BLaER1 (cell line): ENCODE results near the gene BLOC1S3.

Experiments
- H3K27ac ChIP-seq: shearing (Covaris generic); formaldehyde crosslinking; 2 replicates; pipeline ENCODE4 v1.8.1; 2022
- H3K27me3 ChIP-seq: shearing (Covaris generic); formaldehyde crosslinking; 2 replicates; pipeline ENCODE4 v1.8.1; 2022
- H3K36me3 ChIP-seq: shearing (Covaris generic); formaldehyde crosslinking; 2 replicates; pipeline ENCODE4 v1.8.1; 2022
- H3K4me1 ChIP-seq: shearing (Covaris generic); formaldehyde crosslinking; 2 replicates; pipeline ENCODE4 v1.8.1; 2022
- H3K4me2 ChIP-seq: shearing (Covaris generic); formaldehyde crosslinking; 2 replicates; pipeline ENCODE4 v1.8.1; 2022
- H3K4me3 ChIP-seq: shearing (Covaris generic); formaldehyde crosslinking; 2 replicates; pipeline ENCODE4 v1.8.1; 2022
- H3K9ac ChIP-seq: shearing (Covaris generic); formaldehyde crosslinking; 2 replicates; pipeline ENCODE4 v1.8.1; 2022
- H3K9me3 ChIP-seq: shearing (Covaris generic); formaldehyde crosslinking; 2 replicates; pipeline ENCODE4 v1.8.1; 2022
- H4K20me1 ChIP-seq: shearing (Covaris generic); formaldehyde crosslinking; 2 replicates; pipeline ENCODE4 v1.8.1; 2022
- Cebpa-rat ChIP-seq: shearing (Covaris generic); IDR thresholded peaks from 2 replicates; pipeline ENCODE4 v1.8.1; 2022

Gene BLOC1S3

DNA sequence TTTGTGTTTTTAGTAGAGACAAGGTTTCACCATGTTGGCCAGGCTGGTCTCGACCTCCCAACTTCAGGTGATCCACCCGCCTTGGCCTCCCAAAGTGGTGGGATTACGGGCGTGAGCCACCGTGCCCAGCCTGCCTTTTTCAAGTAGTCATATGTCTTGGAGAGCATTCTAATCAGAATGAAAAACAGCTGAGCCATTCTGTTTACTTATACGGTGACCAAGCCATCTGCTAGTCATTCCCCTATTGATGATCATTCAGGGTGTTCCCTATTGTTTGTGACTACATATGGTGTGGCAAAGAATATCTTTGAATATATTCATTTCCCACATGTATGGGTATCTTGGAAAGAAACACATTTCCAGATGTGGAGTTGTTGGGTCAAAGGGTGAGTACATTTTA, 17.2 kb downstream of the BLOC1S3 start:
- no peak for TF ChIP-seq Cebpa-rat
- no peak overlapping the region for H3K9ac ChIP-seq
- no peaks in the 10 kb centered on the region for H3K27me3 ChIP-seq
- no peaks in the 10 kb centered on the region for H4K20me1 ChIP-seq
- H3K27ac ChIP-seq: no peak overlapping the region
- H3K4me1 ChIP-seq: peaks cover 9% of the 10 kb centered on the region
- no peak overlapping the region for H3K4me3 ChIP-seq
- H3K4me2 ChIP-seq: no peak overlapping the region
- H3K9me3 ChIP-seq: no peaks in the 10 kb centered on the region
- H3K36me3 ChIP-seq: no peaks in the 10 kb centered on the region

DNA sequence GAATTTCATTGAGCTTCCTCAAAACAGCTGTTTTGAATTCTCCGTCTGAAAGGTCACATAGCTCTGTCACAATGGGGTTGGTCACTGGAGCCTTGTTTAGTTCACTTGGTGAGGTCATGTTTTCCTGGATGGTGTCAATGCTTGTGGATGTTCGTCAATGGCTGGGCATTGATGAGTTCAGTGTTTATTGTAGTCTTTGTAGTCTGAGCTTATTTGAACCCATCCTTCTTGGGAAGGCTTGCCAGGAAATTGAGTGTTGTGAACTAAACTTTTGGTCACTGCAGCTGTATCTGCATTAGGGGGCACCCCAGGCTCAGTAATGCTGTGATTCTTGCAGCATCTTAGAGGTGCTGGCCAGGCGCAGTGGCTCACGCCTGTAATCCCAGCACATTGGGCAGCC, 22.0 kb downstream of the BLOC1S3 start:
- TF ChIP-seq Cebpa-rat: no peak
- H3K36me3 ChIP-seq: 0 out of 2 replicates have a peak, but pooled peaks cover 4% of the 10 kb centered on the region
- no peaks in the 10 kb centered on the region for H3K27me3 ChIP-seq
- H4K20me1 ChIP-seq: no peaks in the 10 kb centered on the region
- H3K4me2 ChIP-seq: no peak overlapping the region
- H3K4me3 ChIP-seq: no peak overlapping the region
- H3K9me3 ChIP-seq: peaks cover 16% of the 10 kb centered on the region
- H3K4me1 ChIP-seq: peaks cover 14% of the 10 kb centered on the region
- H3K9ac ChIP-seq: no peak overlapping the region
- no peak overlapping the region for H3K27ac ChIP-seq

- Histone ChIP-seq H3K27ac (no peak overlapping the region), H3K9ac (no peak overlapping the region), H3K27me3 (no peaks in the 10 kb centered on the region), H3K9me3 (peaks cover 16% of the 10 kb centered on the region), H3K4me2 (no peak overlapping the region), H4K20me1 (no peaks in the 10 kb centered on the region), H3K36me3 (0 out of 2 replicates have a peak, but pooled peaks cover 4% of the 10 kb centered on the region), H3K4me3 (no peak overlapping the region), H3K4me1 (peaks cover 5% of the 10 kb centered on the region; the same call in 1 of the 2 replicates)
- TF ChIP-seq Cebpa-rat: no peak
Observed at GRCh38 chr19:45202637-45203036, 24.1 kb downstream of the BLOC1S3 start.

- Histone ChIP-seq H4K20me1 (no peaks in the 10 kb centered on the region), H3K4me2 (no peak overlapping the region), H3K9me3 (peaks cover 16% of the 10 kb centered on the region), H3K4me3 (no peak overlapping the region), H3K27me3 (no peaks in the 10 kb centered on the region), H3K27ac (no peak overlapping the region), H3K9ac (no peak overlapping the region), H3K4me1 (peaks cover 11% of the 10 kb centered on the region), H3K36me3 (0 out of 2 replicates have a peak, but pooled peaks cover 4% of the 10 kb centered on the region)
- TF ChIP-seq Cebpa-rat: no peak
Observed at GRCh38 chr19:45205810-45206209, 27.2 kb downstream of the BLOC1S3 start.

DNA sequence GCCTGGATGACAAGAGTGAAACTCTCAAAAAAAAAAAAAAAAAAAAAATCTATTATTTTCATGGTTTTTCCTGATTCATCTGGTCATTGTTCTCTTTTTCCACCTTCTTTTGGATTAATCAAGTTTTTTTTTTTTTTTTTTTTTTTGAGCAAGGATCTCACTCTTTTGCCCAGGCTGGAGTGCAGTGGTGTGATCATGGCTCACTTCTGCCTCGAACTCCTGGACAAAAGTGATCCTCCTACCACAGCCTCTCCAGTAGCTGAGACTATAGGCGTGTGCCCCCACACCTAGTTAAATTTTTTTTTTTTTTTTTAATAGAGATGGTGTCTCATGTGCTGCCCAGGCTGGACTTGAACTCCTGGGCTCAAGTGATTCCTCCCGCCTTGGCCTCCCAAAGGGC, 27.7 kb downstream of the BLOC1S3 start:
- 0 out of 2 replicates have a peak, but pooled peaks cover 4% of the 10 kb centered on the region for H3K36me3 ChIP-seq
- H3K27ac ChIP-seq: no peak overlapping the region
- no peaks in the 10 kb centered on the region for H3K27me3 ChIP-seq
- H4K20me1 ChIP-seq: no peaks in the 10 kb centered on the region
- H3K9ac ChIP-seq: no peak overlapping the region
- H3K4me2 ChIP-seq: no peak overlapping the region
- no peak overlapping the region for H3K4me3 ChIP-seq
- no peak for TF ChIP-seq Cebpa-rat
- peaks cover 16% of the 10 kb centered on the region for H3K4me1 ChIP-seq
- H3K9me3 ChIP-seq: peaks cover 15% of the 10 kb centered on the region

DNA sequence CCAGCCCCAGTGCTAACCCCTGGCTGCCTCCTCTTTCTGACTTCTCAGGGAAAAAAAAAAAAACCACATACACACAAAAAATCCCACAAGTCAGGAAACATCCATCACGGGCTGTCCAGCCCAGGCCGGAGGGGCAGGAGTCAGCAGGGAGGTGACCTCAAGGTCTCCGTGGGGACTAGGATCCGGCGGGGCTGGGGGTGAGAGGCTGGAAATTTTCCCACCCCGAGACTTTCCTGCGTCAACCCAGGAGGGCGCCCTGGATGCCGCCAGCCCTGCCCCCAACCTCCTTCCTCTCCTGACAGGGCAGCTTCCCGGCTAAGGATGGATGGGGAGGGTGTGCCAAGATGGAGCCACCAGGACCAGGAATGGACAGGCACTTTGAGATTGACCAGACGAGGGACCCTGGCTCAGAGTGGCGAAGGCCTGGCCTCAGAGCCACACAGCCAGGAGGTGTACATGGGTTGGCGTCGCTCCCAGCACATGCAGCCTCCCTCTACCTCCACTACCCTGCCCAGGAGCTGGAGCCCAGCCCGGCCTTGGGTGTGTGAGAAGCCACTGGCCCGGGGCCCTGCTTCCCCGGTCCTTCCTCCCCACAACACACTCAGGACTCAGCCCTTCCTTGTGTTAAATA, 33.3 kb downstream of the BLOC1S3 start:
- H4K20me1 ChIP-seq: no peaks in the 10 kb centered on the region
- no peak for TF ChIP-seq Cebpa-rat
- peak overlapping the region; percentile 53; the same call in 1 of the 2 replicates for H3K9ac ChIP-seq
- peak overlapping the region; percentile 51; the same call in 1 of the 2 replicates for H3K27ac ChIP-seq
- H3K9me3 ChIP-seq: no peaks in the 10 kb centered on the region
- no peak overlapping the region for H3K4me3 ChIP-seq
- H3K4me2 ChIP-seq: peak overlapping the region; percentile 57
- no peaks in the 10 kb centered on the region for H3K36me3 ChIP-seq
- H3K27me3 ChIP-seq: peaks cover 3% of the 10 kb centered on the region; the same call in 1 of the 2 replicates
- H3K4me1 ChIP-seq: peaks cover 45% of the 10 kb centered on the region

GRCh38 chr19:45213031-45213430, 34.4 kb downstream of the BLOC1S3 start:
- Histone ChIP-seq H3K9ac (no peak overlapping the region), H3K4me1 (peaks cover 45% of the 10 kb centered on the region), H3K4me3 (no peak overlapping the region), H3K27ac (no peak overlapping the region), H3K36me3 (no peaks in the 10 kb centered on the region), H4K20me1 (no peaks in the 10 kb centered on the region), H3K27me3 (peaks cover 13% of the 10 kb centered on the region; the same call in 1 of the 2 replicates), H3K4me2 (no peak overlapping the region), H3K9me3 (no peaks in the 10 kb centered on the region)
- TF ChIP-seq Cebpa-rat: no peak

- peak overlapping the region; percentile 46; the same call in 1 of the 2 replicates for H3K9ac ChIP-seq
- no peak for TF ChIP-seq Cebpa-rat
- H3K27ac ChIP-seq: peak overlapping the region; percentile 28; the same call in 1 of the 2 replicates
- no peaks in the 10 kb centered on the region for H4K20me1 ChIP-seq
- peak overlapping the region; percentile 88 for H3K4me2 ChIP-seq
- H3K27me3 ChIP-seq: peaks cover 13% of the 10 kb centered on the region; the same call in 1 of the 2 replicates
- H3K36me3 ChIP-seq: no peaks in the 10 kb centered on the region
- no peaks in the 10 kb centered on the region for H3K9me3 ChIP-seq
- peak overlapping the region; percentile 29; the same call in 1 of the 2 replicates for H3K4me3 ChIP-seq
- peaks cover 56% of the 10 kb centered on the region for H3K4me1 ChIP-seq
Observed at GRCh38 chr19:45215391-45216191, 37.0 kb downstream of the BLOC1S3 start.

DNA sequence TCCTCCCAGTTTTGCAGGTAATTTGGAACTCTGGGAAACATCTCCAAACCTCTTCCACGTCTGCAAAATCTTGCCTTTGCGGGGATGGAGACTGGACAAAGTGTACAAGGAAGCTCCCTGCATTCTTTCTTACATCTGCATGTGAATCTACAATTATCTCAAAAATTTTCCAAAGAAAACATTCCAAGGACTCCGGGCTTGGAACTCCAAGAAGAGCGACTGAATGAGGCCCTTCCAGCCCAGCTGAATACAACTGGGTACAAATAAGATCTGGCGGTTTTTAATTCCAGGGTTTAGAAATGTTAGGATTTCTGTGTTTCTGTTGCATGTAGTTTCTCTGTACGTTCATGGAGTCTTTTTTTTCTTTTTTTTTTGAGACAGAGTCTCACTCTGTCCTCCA, 38.1 kb downstream of the BLOC1S3 start:
- peaks cover 46% of the 10 kb centered on the region for H3K4me1 ChIP-seq
- no peaks in the 10 kb centered on the region for H3K36me3 ChIP-seq
- no peak overlapping the region; the same call in 1 of the 2 replicates for H3K4me2 ChIP-seq
- no peaks in the 10 kb centered on the region for H4K20me1 ChIP-seq
- TF ChIP-seq Cebpa-rat: no peak
- no peak overlapping the region for H3K9ac ChIP-seq
- H3K27ac ChIP-seq: no peak overlapping the region
- H3K27me3 ChIP-seq: peaks cover 13% of the 10 kb centered on the region; the same call in 1 of the 2 replicates
- H3K4me3 ChIP-seq: no peak overlapping the region
- no peaks in the 10 kb centered on the region for H3K9me3 ChIP-seq
